Smooth muscle cell (in vitro differentiated cells): Measurements from ENCODE around the gene SEH1L. TPM values are rescaled to one million over a fixed set of nuclear protein-coding genes. Genes with fewer than 3 reads are reported as not detected.

Experiments
- DNase-seq: peaks from one replicate; lab custom pipeline; 2025; ENCODE audit not compliant: unreplicated experiment; lab: John Stamatoyannopoulos, UW
- H2AFZ ChIP-seq: fragments of 200-600 bp; sonication (generic); 2 replicates; pipeline ENCODE4 v1.6.0; 2016; ENCODE audit warnings: antibody characterized with exemption, low read depth, mild to moderate bottlenecking
- H3F3A ChIP-seq: fragments of 200-600 bp; sonication (generic); 2 replicates; pipeline ENCODE4 v1.6.0; 2017; ENCODE audit warnings: antibody characterized with exemption, low read depth
- H3K27ac ChIP-seq: fragments of 200-600 bp; sonication (generic); 2 replicates; pipeline ENCODE4 v1.5.1; 2016; ENCODE audit warnings: low read depth, mild to moderate bottlenecking
- H3K27me3 ChIP-seq: fragments of 200-600 bp; sonication (generic); 2 replicates; pipeline ENCODE4 v1.6.1; 2016; ENCODE audit warnings: low read depth, mild to moderate bottlenecking
- H3K36me3 ChIP-seq: fragments of 200-600 bp; sonication (generic); 2 replicates; pipeline ENCODE4 v1.5.1; 2016; ENCODE audit warnings: low read depth
- H3K4me1 ChIP-seq: fragments of 200-600 bp; sonication (generic); 2 replicates; pipeline ENCODE4 v1.5.1; 2016; ENCODE audit warnings: low read depth
- H3K4me2 ChIP-seq: fragments of 200-600 bp; sonication (generic); 2 replicates; pipeline ENCODE4 v1.6.0; 2016; ENCODE audit warnings: mild to moderate bottlenecking
- H3K4me3 ChIP-seq: fragments of 200-600 bp; sonication (generic); 2 replicates; pipeline ENCODE4 v1.5.1; 2016; ENCODE audit warnings: mild to moderate bottlenecking
- H3K79me2 ChIP-seq: fragments of 200-600 bp; sonication (generic); 2 replicates; pipeline ENCODE4 v1.6.0; 2016; ENCODE audit warnings: low read depth, mild to moderate bottlenecking
- H3K9ac ChIP-seq: fragments of 200-600 bp; sonication (generic); 2 replicates; pipeline ENCODE4 v1.6.0; 2016; ENCODE audit warnings: low read depth
- H3K9me3 ChIP-seq: fragments of 200-600 bp; sonication (generic); replicated peaks from 2 replicates; pipeline ENCODE4 v1.5.1; 2016; ENCODE audit warnings: low read depth
- H4K20me1 ChIP-seq: fragments of 200-600 bp; sonication (generic); 2 replicates; pipeline ENCODE4 v1.6.0; 2016; ENCODE audit warnings: low read depth
- CTCF ChIP-seq: fragments of 200-600 bp; sonication (generic); IDR thresholded peaks from 2 replicates; pipeline ENCODE4 v1.5.1; 2017; ENCODE audit warnings: borderline replicate concordance, mild to moderate bottlenecking, antibody characterized with exemption; ENCODE audit not compliant: insufficient read depth, poor library complexity, severe bottlenecking
- WGBS: methylation state at CpG from one replicate; pipeline ENCODE4 v1.1.7; 2016; ENCODE audit warnings: low lambda C conversion rate; 5-methylcytosine and 5-hydroxymethylcytosine counted together
- polyA plus RNA-seq: library from polyadenylated mRNA; unstranded; fragments of >200 nt; fragmentation: Nextera tagmentation; extraction: Ambion mirVana; gene quantifications from 2 replicates; pipeline ENCODE4 v1.2.1, GENCODE V29; 2016
- total RNA-seq: library from RNA; depleted of rRNA; stranded (reverse); fragments of >200 nt; gene quantifications from 2 replicates; pipeline ENCODE4 v1.2.3, GENCODE V29; 2014

Gene SEH1L
- total and polyA plus RNA-seq, 2 experiments from 2014 or later: 18.4 to 43.5 TPM

GRCh38 chr18:13017247-13017875 is 69.5 kb downstream of the SEH1L start:
- Histone ChIP-seq H3K4me2 (no peak overlapping the region), H3K79me2 (no peaks in the 10 kb centered on the region), H3K4me3 (no peak overlapping the region), H4K20me1 (no peaks in the 10 kb centered on the region), H3F3A (no peaks in the 10 kb centered on the region), H3K27ac (no peak overlapping the region), H3K36me3 (peaks cover 13% of the 10 kb centered on the region), H3K27me3 (no peaks in the 10 kb centered on the region), H3K9me3 (no peaks in the 10 kb centered on the region), H3K4me1 (no peaks in the 10 kb centered on the region), H3K9ac (no peak overlapping the region), H2AFZ (no peak overlapping the region)
- 94% methylated on average over 2 of the region's 2 CpGs for WGBS
- no peak for DNase-seq
- no peak for TF ChIP-seq CTCF

GRCh38 chr18:13018374-13018773 is 70.6 kb downstream of the SEH1L start:
- Histone ChIP-seq H3K9ac (no peak overlapping the region), H3K79me2 (peaks cover 5% of the 10 kb centered on the region), H3K27ac (no peak overlapping the region), H3K4me2 (no peak overlapping the region), H3K27me3 (no peaks in the 10 kb centered on the region), H4K20me1 (no peaks in the 10 kb centered on the region), H3K4me1 (no peaks in the 10 kb centered on the region), H3K36me3 (peaks cover 13% of the 10 kb centered on the region), H2AFZ (no peak overlapping the region), H3K4me3 (no peak overlapping the region), H3F3A (no peaks in the 10 kb centered on the region), H3K9me3 (no peaks in the 10 kb centered on the region)
- 98% methylated on average over 2 of the region's 2 CpGs for WGBS
- DNase-seq: no peak
- TF ChIP-seq CTCF: no peak

GRCh38 chr18:13019301-13019700 is 71.5 kb downstream of the SEH1L start:
- H3K27me3 ChIP-seq: no peaks in the 10 kb centered on the region
- H3K4me1 ChIP-seq: no peaks in the 10 kb centered on the region
- no peaks in the 10 kb centered on the region for H4K20me1 ChIP-seq
- H3K4me2 ChIP-seq: no peak overlapping the region
- no peaks in the 10 kb centered on the region for H3F3A ChIP-seq
- no peaks in the 10 kb centered on the region for H3K9me3 ChIP-seq
- H3K79me2 ChIP-seq: peaks cover 12% of the 10 kb centered on the region
- no peak overlapping the region for H3K9ac ChIP-seq
- H3K4me3 ChIP-seq: no peak overlapping the region
- no peak for DNase-seq
- H2AFZ ChIP-seq: no peak overlapping the region
- WGBS: 87% methylated on average over 3 of the region's 3 CpGs
- no peak overlapping the region for H3K27ac ChIP-seq
- H3K36me3 ChIP-seq: peaks cover 13% of the 10 kb centered on the region
- TF ChIP-seq CTCF: no peak

- no peak for TF ChIP-seq CTCF
- H4K20me1 ChIP-seq: no peaks in the 10 kb centered on the region
- H3K27me3 ChIP-seq: no peaks in the 10 kb centered on the region
- peaks cover 8% of the 10 kb centered on the region for H3K36me3 ChIP-seq
- H3K9ac ChIP-seq: no peak overlapping the region
- no peak overlapping the region for H2AFZ ChIP-seq
- H3K4me2 ChIP-seq: no peak overlapping the region
- DNase-seq: no peak
- H3K4me3 ChIP-seq: no peak overlapping the region
- H3K79me2 ChIP-seq: peaks cover 12% of the 10 kb centered on the region
- peaks cover 2% of the 10 kb centered on the region for H3F3A ChIP-seq
- no peak overlapping the region for H3K27ac ChIP-seq
- no peaks in the 10 kb centered on the region for H3K9me3 ChIP-seq
- H3K4me1 ChIP-seq: no peaks in the 10 kb centered on the region
Observed at GRCh38 chr18:13022644-13023043, 74.8 kb downstream of the SEH1L start.
